NCI-H1417 (cell line): ENCODE measurements around the gene MRFAP1.

ENCODE experiments used
- DNase-seq, 3 experiments: peaks; one replicate each; lab custom pipeline; 2025; lab: John Stamatoyannopoulos, UW

MRFAP1 gene

GRCh38 chr4:6640292-6641163 lies at the start of gene MRFAP1:
MRFAP1 (plus strand) TSS chr4:6640685; CDS start chr4:6640863, 178 bp downstream.
- DNase-seq: peak; percentile 96 to 97 (median 96)

GRCh38 chr4:6591313-6591712 lies 49.2 kb upstream of the MRFAP1 start:
- DNase-seq: peak; percentile 38 to 68 (median 57)

GRCh38 chr4:6591781-6592180 lies 48.7 kb upstream of the MRFAP1 start:
- DNase-seq: no peak

- DNase-seq: no peak
Observed at GRCh38 chr4:6592804-6593563, 47.5 kb upstream of the MRFAP1 start.

GRCh38 chr4:6594341-6594740 lies 46.1 kb upstream of the MRFAP1 start:
- no peak for DNase-seq

- DNase-seq: no peak
Observed at GRCh38 chr4:6594826-6595355, 45.6 kb upstream of the MRFAP1 start.

GRCh38 chr4:6595897-6596537 lies 44.5 kb upstream of the MRFAP1 start:
- DNase-seq: no peak

GRCh38 chr4:6596948-6597347 lies 43.5 kb upstream of the MRFAP1 start:
- DNase-seq: no peak

- DNase-seq: no peak
Observed at GRCh38 chr4:6598127-6598526, 42.4 kb upstream of the MRFAP1 start.

GRCh38 chr4:6598641-6599040 lies 41.8 kb upstream of the MRFAP1 start:
- no peak for DNase-seq

GRCh38 chr4:6601661-6602250 lies 38.7 kb upstream of the MRFAP1 start:
- DNase-seq: no peak

- no peak for DNase-seq
Observed at GRCh38 chr4:6602289-6602688, 38.2 kb upstream of the MRFAP1 start.

- DNase-seq: no peak
Observed at GRCh38 chr4:6603128-6603527, 37.4 kb upstream of the MRFAP1 start.

GRCh38 chr4:6605114-6605513 lies 35.4 kb upstream of the MRFAP1 start:
- DNase-seq: no peak

- DNase-seq: no peak
Observed at GRCh38 chr4:6605605-6606004, 34.9 kb upstream of the MRFAP1 start.

GRCh38 chr4:6606465-6607235 lies 33.8 kb upstream of the MRFAP1 start:
- no peak for DNase-seq

GRCh38 chr4:6607368-6608055 lies 33.0 kb upstream of the MRFAP1 start:
- DNase-seq: no peak

- DNase-seq: no peak
Observed at GRCh38 chr4:6608758-6609414, 31.6 kb upstream of the MRFAP1 start.

- DNase-seq: no peak
Observed at GRCh38 chr4:6609415-6610079, 30.9 kb upstream of the MRFAP1 start.
